Neural progenitor cell (in vitro differentiated cells): ENCODE measurements around the gene MSH3.

Source experiments
- CTCF ChIP-seq: fragments of 200-600 bp; sonication (generic); IDR thresholded peaks from 2 replicates; pipeline ENCODE4 v1.5.1; 2017; ENCODE audit warnings: antibody characterized with exemption, mild to moderate bottlenecking
- EZH2 ChIP-seq: fragments of 200-600 bp; sonication (generic); IDR thresholded peaks from 2 replicates; pipeline ENCODE4 v1.6.1; 2017; ENCODE audit warnings: antibody characterized with exemption, mild to moderate bottlenecking, moderate library complexity
- EZH2phosphoT487 ChIP-seq: fragments of 200-600 bp; sonication (generic); IDR thresholded peaks from 2 replicates; pipeline ENCODE4 v1.6.1; 2017; ENCODE audit warnings: antibody characterized with exemption

DNA sequence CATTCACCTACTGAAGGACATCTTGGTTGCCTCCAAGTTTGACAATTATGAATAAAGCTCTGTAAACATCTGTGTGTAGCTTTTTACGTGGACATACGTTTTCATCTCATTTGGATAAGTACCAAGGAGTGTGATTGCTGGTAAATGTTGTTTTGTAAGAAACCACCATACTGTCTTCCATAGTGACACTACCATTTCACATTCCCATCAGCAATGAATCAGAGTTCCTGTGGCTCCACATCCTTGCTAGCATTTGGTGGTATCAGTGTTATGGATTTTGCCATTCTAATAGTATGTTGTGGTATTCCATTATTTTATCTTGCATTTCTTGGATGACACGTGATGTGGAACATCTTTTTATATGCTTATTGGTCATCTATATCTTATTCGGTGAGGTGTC, 227.3 kb downstream of the MSH3 start:
- TF ChIP-seq EZH2phosphoT487 (no peak), CTCF (no peak), EZH2 (no peak)
